HCT116 (cell line): ENCODE results near the gene YIF1B. TPM values are rescaled to one million over a fixed set of nuclear protein-coding genes. Genes with fewer than 3 reads are reported as not detected.

ENCODE experiments used
- ATAC-seq: fragments of 200-7000 bp; cut with Tn5 transposase; 2 replicates; pipeline ENCODE4 v1.9.1; 2020; ENCODE audit warnings: mild to moderate bottlenecking, moderate library complexity
- BruUV-seq: library from RNA; stranded (reverse); fragments of 400-500 nt; replicated peaks from 2 replicates; lab custom pipeline; 2021; lab: Mats Ljungman, UMichigan
- CTCF ChIA-PET: fragments of 300-600 bp; sonication (Branson Sonifier 250); formaldehyde crosslinking; loops from one replicate; lab custom pipeline; 2021; ENCODE audit warnings: antibody characterized with exemption; lab: Charles Lee
- POLR2A ChIA-PET: fragments of 300-600, 350-600 bp; sonication (Branson Sonifier 250); formaldehyde crosslinking; loops from one replicate; lab custom pipeline; 2021; ENCODE audit warnings: antibody characterized with exemption; lab: Charles Lee
- RAD21 ChIA-PET, 2 experiments: fragments of 300-600 bp; sonication (Branson Sonifier 250); formaldehyde crosslinking; loops; one replicate each; lab custom pipeline; 2023; ENCODE audit warnings: low total read pairs in 2 of 2; ENCODE audit not compliant: uncharacterized antibody in 2 of 2, unreplicated experiment in 2 of 2, low non-redundant PET in 1 of 2; lab: Charles Lee
- DNase-seq: peaks from one replicate; pipeline ENCODE4 v3.0.0-alpha.2; 2010; ENCODE audit warnings: low read depth, low spot score
- H2AFZ ChIP-seq: fragments of 200-600 bp; shearing (Covaris generic), sonication (generic); 2 replicates; pipeline ENCODE4 v1.6.1; 2017; ENCODE audit warnings: low read depth, mixed run types, mixed read lengths, antibody characterized with exemption, low read length; ENCODE audit not compliant: poor library complexity, severe bottlenecking
- H3K27ac ChIP-seq: 2 replicates; pipeline ENCODE4 v1.5.1; 2012; ENCODE audit warnings: low read depth, low read length
- H3K27me3 ChIP-seq: fragments of 200-600 bp; sonication (generic); 2 replicates; pipeline ENCODE4 v1.6.1; 2016; ENCODE audit warnings: mixed run types, low read length, mixed read lengths; ENCODE audit not compliant: insufficient read depth
- H3K36me3 ChIP-seq, 2 experiments: fragments of 200-500 bp in 1 of 2; fragments of 200-600 bp in 1 of 2; sonication (Bioruptor generic) in 1 of 2; sonication (generic) in 1 of 2; 2 replicates each; pipeline versions ENCODE4 v1.5.1 to v1.6.1; 2014 to 2016; ENCODE audit warnings: low read length in 2 of 2, inconsistent platforms in 1 of 2, mixed read lengths in 1 of 2, mixed run types in 1 of 2; ENCODE audit not compliant: insufficient read depth in 2 of 2, control insufficient read depth in 1 of 2
- H3K4me1 ChIP-seq, 2 experiments: fragments of 200-600 bp in 1 of 2; sonication (generic) in 1 of 2; 2 replicates each; pipeline versions ENCODE4 v1.5.1 to v1.6.1; 2012 to 2017; ENCODE audit warnings: low read length in 2 of 2, inconsistent platforms in 1 of 2, mild to moderate bottlenecking in 1 of 2, mixed read lengths in 1 of 2, mixed run types in 1 of 2, moderate library complexity in 1 of 2; ENCODE audit not compliant: insufficient read depth in 2 of 2, control insufficient read depth in 1 of 2
- H3K4me2 ChIP-seq: fragments of 200-600 bp; sonication (generic); 2 replicates; pipeline ENCODE4 v1.6.1; 2017; ENCODE audit warnings: mixed run types, low read length, mixed read lengths
- H3K4me3 ChIP-seq, 2 experiments: fragments of 200-600 bp in 1 of 2; sonication (generic) in 1 of 2; replicated peaks in 1 of 2; 2 replicates each; pipeline ENCODE4 v1.5.1; 2011 to 2016; ENCODE audit warnings: low read length in 2 of 2, control low read depth in 1 of 2, low read depth in 1 of 2, mild to moderate bottlenecking in 1 of 2, mixed read lengths in 1 of 2, mixed run types in 1 of 2
- H3K79me2 ChIP-seq: fragments of 200-600 bp; sonication (generic); 2 replicates; pipeline ENCODE4 v1.6.1; 2017; ENCODE audit warnings: mild to moderate bottlenecking, mixed run types, low read length, moderate library complexity, mixed read lengths; ENCODE audit not compliant: insufficient read depth
- H3K9ac ChIP-seq: fragments of 200-600 bp; sonication (generic); 2 replicates; pipeline ENCODE4 v1.6.1; 2016; ENCODE audit warnings: low read length, mixed read lengths
- H3K9me2 ChIP-seq: fragments of 200-600 bp; sonication (generic), shearing (Covaris generic); 2 replicates; pipeline ENCODE4 v1.6.1; 2017; ENCODE audit warnings: mixed run types, mild to moderate bottlenecking, moderate library complexity; ENCODE audit not compliant: insufficient read depth
- H3K9me3 ChIP-seq, 2 experiments: fragments of 200-500 bp in 1 of 2; fragments of 200-600 bp in 1 of 2; sonication (Bioruptor generic) in 1 of 2; sonication (generic) in 1 of 2; 2 replicates each; pipeline ENCODE4 v1.6.1; 2014 to 2017; ENCODE audit warnings: low read length in 2 of 2, mixed read lengths in 2 of 2, inconsistent platforms in 1 of 2, low read depth in 1 of 2, mild to moderate bottlenecking in 1 of 2, mixed run types in 1 of 2, moderate library complexity in 1 of 2; ENCODE audit not compliant: control insufficient read depth in 1 of 2, insufficient read depth in 1 of 2
- H4K20me1 ChIP-seq: fragments of 200-600 bp; sonication (generic), shearing (Covaris generic); 2 replicates; pipeline ENCODE4 v1.6.1; 2017; ENCODE audit warnings: mixed run types, mild to moderate bottlenecking, moderate library complexity; ENCODE audit not compliant: insufficient read depth
- CBX3 ChIP-seq: IDR thresholded peaks from 2 replicates; pipeline ENCODE4 v1.6.1; 2012; ENCODE audit warnings: low read depth
- CEBPB ChIP-seq: IDR thresholded peaks from 2 replicates; pipeline ENCODE4 v1.6.1; 2012; ENCODE audit warnings: low read depth
- EGR1 ChIP-seq: IDR thresholded peaks from 2 replicates; pipeline ENCODE4 v1.6.1; 2012; ENCODE audit warnings: low read depth
- ELF1 ChIP-seq: IDR thresholded peaks from 2 replicates; pipeline ENCODE4 v1.6.1; 2012; ENCODE audit warnings: low read depth, borderline replicate concordance
- EZH2 ChIP-seq: fragments of 200-600 bp; sonication (generic); IDR thresholded peaks from 2 replicates; pipeline ENCODE4 v1.6.1; 2017; ENCODE audit warnings: antibody characterized with exemption, mixed run types
- EZH2phosphoT487 ChIP-seq: fragments of 200-600 bp; IDR thresholded peaks from 2 replicates; pipeline ENCODE4 v1.6.1; 2018; ENCODE audit warnings: antibody characterized with exemption, borderline replicate concordance
- FOSL1 ChIP-seq: IDR thresholded peaks from 2 replicates; pipeline ENCODE4 v1.6.1; 2012; ENCODE audit warnings: low read depth
- JUND ChIP-seq: IDR thresholded peaks from 2 replicates; pipeline ENCODE4 v1.6.1; 2012
- POLR2A ChIP-seq: IDR thresholded peaks from 2 replicates; pipeline ENCODE4 v1.7.0; 2011; ENCODE audit warnings: borderline replicate concordance; ENCODE audit not compliant: insufficient read depth, insufficient read length; ENCODE audit errors: extremely low read depth
- POLR2AphosphoS5 ChIP-seq: IDR thresholded peaks from 2 replicates; pipeline ENCODE4 v1.6.1; 2011; ENCODE audit warnings: mild to moderate bottlenecking, low read depth, low read length, moderate library complexity
- SIN3A ChIP-seq: IDR thresholded peaks from 2 replicates; pipeline ENCODE4 v1.6.1; 2012; ENCODE audit warnings: low read depth
- SP1 ChIP-seq: IDR thresholded peaks from 2 replicates; pipeline ENCODE4 v1.6.1; 2012; ENCODE audit warnings: low read depth
- TCF7L2 ChIP-seq: IDR thresholded peaks from 2 replicates; pipeline ENCODE4 v1.7.0; 2011; ENCODE audit warnings: borderline replicate concordance, inconsistent platforms; ENCODE audit not compliant: insufficient read depth, insufficient read length; ENCODE audit errors: extremely low read depth
- YY1 ChIP-seq: IDR thresholded peaks from 2 replicates; pipeline ENCODE4 v1.6.1; 2011; ENCODE audit warnings: low read length, low read depth, moderate library complexity, mild to moderate bottlenecking; ENCODE audit not compliant: insufficient replicate concordance; ENCODE audit errors: extremely low read depth
- ZFX ChIP-seq: fragments of 450-650 bp; IDR thresholded peaks from 2 replicates; pipeline ENCODE4 v1.6.1; 2017
- intact Hi-C: fragments of 100-400 bp; cut with micrococcal nuclease; formaldehyde crosslinking; loops from 2 replicates; pipeline ENCODE4 v1.10.0; 2022
- total RNA-seq: library from RNA; stranded (reverse); gene quantifications from one replicate; pipeline ENCODE4 v1.2.1, GENCODE V29; 2021; ENCODE audit not compliant: unreplicated experiment
- TF ChIP-seq, protein P1 (sequence below): IDR thresholded peaks from 2 replicates; pipeline ENCODE4 v1.6.1; 2011; ENCODE audit warnings: mild to moderate bottlenecking, low read length, moderate library complexity; ENCODE audit not compliant: insufficient replicate concordance; ENCODE audit errors: extremely low read depth
- TF ChIP-seq, protein P2 (sequence below), 3 experiments: fragments of 200-600 bp in 1 of 3; sonication (generic) in 1 of 3; IDR thresholded peaks in 2 of 3; conservative IDR thresholded peaks in 1 of 3; 2 replicates each; pipeline ENCODE4 v1.5.1; 2012 to 2017; ENCODE audit warnings: low read depth in 2 of 3, low read length in 2 of 3, antibody characterized with exemption in 1 of 3, borderline replicate concordance in 1 of 3, control low read depth in 1 of 3, mild to moderate bottlenecking in 1 of 3, mixed read lengths in 1 of 3, mixed run types in 1 of 3, moderate library complexity in 1 of 3; ENCODE audit not compliant: insufficient read depth in 1 of 3
- TF ChIP-seq, protein P3 (sequence below): IDR thresholded peaks from 2 replicates; pipeline ENCODE4 v1.6.1; 2012; ENCODE audit warnings: low read depth
- TF ChIP-seq, protein P4 (sequence below): IDR thresholded peaks from 2 replicates; pipeline ENCODE4 v1.6.1; 2012
- TF ChIP-seq, protein P5 (sequence below): IDR thresholded peaks from 2 replicates; pipeline ENCODE4 v1.6.1; 2012

The YIF1B gene
- total RNA-seq, 1 experiment from 2014 or later: 67.5 TPM

DNA sequence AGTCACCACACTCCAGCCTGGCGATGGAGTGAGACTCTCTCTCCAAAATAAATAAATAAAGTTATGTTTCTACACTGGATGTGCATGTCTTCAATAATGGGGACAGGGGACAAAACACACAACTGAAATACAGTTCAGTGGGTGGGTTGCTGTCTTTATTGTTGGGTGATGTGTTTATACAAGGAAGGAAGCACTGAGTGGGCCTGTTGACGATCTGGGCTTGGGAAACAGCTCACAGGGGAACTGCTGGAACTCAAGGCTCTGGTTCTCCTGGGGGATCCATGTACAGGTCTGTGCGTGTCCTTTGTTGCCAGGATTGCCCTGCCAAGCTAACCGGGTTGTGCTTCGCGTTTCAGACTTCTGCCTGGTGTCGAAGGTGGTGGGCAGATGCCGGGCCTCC is 32.5 kb downstream of the YIF1B start:
- Histone ChIP-seq H3K27me3 (no peaks in the 10 kb centered on the region), H3K4me2 (no peak overlapping the region), H3K36me3 (peaks cover 34 to 47% of the 10 kb centered on the region in 2 experiments; a peak in 3 of 4 replicates), H3K4me1 (peaks cover 0 to 11% of the 10 kb centered on the region in 2 experiments; a peak in 1 of 4 replicates), H3K4me3 (no peak overlapping the region), H3K79me2 (peaks cover 74% of the 10 kb centered on the region), H3K9me2 (no peaks in the 10 kb centered on the region), H2AFZ (no peak overlapping the region), H3K27ac (no peak overlapping the region), H3K9me3 (no peaks in the 10 kb centered on the region), H4K20me1 (peaks cover 4% of the 10 kb centered on the region; the same call in 1 of the 2 replicates), H3K9ac (no peak overlapping the region)
- RAD21 ChIA-PET: interaction anchor here in 1 of 2 experiments (0.6 kb wide), 1 partner anchor 28 kb away, joined by 4 read pairs; no protein-coding TSS in a partner anchor
- ATAC-seq: no peak
- DNase-seq: no peak
- POLR2A ChIA-PET: no interaction called here
- CTCF ChIA-PET: no interaction called here
- no TSS peak for BruUV-seq
- intact Hi-C loops: no loop called here
- no peak for TF ChIP-seq ZFX
- no peak for TF ChIP-seq TCF7L2
- TF ChIP-seq, protein P1, sequence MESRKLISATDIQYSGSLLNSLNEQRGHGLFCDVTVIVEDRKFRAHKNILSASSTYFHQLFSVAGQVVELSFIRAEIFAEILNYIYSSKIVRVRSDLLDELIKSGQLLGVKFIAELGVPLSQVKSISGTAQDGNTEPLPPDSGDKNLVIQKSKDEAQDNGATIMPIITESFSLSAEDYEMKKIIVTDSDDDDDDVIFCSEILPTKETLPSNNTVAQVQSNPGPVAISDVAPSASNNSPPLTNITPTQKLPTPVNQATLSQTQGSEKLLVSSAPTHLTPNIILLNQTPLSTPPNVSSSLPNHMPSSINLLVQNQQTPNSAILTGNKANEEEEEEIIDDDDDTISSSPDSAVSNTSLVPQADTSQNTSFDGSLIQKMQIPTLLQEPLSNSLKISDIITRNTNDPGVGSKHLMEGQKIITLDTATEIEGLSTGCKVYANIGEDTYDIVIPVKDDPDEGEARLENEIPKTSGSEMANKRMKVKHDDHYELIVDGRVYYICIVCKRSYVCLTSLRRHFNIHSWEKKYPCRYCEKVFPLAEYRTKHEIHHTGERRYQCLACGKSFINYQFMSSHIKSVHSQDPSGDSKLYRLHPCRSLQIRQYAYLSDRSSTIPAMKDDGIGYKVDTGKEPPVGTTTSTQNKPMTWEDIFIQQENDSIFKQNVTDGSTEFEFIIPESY: no peak
- no peak for TF ChIP-seq EGR1
- TF ChIP-seq CBX3: no peak
- TF ChIP-seq, protein P2, sequence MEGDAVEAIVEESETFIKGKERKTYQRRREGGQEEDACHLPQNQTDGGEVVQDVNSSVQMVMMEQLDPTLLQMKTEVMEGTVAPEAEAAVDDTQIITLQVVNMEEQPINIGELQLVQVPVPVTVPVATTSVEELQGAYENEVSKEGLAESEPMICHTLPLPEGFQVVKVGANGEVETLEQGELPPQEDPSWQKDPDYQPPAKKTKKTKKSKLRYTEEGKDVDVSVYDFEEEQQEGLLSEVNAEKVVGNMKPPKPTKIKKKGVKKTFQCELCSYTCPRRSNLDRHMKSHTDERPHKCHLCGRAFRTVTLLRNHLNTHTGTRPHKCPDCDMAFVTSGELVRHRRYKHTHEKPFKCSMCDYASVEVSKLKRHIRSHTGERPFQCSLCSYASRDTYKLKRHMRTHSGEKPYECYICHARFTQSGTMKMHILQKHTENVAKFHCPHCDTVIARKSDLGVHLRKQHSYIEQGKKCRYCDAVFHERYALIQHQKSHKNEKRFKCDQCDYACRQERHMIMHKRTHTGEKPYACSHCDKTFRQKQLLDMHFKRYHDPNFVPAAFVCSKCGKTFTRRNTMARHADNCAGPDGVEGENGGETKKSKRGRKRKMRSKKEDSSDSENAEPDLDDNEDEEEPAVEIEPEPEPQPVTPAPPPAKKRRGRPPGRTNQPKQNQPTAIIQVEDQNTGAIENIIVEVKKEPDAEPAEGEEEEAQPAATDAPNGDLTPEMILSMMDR (IDR thresholded peaks at IDR 0.05 in 2 of 3, conservative IDR thresholded peaks at IDR 0.05 in 1 of 3; ENCODE audit: borderline replicate concordance in 1 of 3, insufficient read depth in 1 of 3, low read depth in 2 of 3, low read length in 2 of 3): no peak
- TF ChIP-seq SIN3A: no peak
- TF ChIP-seq, protein P3, sequence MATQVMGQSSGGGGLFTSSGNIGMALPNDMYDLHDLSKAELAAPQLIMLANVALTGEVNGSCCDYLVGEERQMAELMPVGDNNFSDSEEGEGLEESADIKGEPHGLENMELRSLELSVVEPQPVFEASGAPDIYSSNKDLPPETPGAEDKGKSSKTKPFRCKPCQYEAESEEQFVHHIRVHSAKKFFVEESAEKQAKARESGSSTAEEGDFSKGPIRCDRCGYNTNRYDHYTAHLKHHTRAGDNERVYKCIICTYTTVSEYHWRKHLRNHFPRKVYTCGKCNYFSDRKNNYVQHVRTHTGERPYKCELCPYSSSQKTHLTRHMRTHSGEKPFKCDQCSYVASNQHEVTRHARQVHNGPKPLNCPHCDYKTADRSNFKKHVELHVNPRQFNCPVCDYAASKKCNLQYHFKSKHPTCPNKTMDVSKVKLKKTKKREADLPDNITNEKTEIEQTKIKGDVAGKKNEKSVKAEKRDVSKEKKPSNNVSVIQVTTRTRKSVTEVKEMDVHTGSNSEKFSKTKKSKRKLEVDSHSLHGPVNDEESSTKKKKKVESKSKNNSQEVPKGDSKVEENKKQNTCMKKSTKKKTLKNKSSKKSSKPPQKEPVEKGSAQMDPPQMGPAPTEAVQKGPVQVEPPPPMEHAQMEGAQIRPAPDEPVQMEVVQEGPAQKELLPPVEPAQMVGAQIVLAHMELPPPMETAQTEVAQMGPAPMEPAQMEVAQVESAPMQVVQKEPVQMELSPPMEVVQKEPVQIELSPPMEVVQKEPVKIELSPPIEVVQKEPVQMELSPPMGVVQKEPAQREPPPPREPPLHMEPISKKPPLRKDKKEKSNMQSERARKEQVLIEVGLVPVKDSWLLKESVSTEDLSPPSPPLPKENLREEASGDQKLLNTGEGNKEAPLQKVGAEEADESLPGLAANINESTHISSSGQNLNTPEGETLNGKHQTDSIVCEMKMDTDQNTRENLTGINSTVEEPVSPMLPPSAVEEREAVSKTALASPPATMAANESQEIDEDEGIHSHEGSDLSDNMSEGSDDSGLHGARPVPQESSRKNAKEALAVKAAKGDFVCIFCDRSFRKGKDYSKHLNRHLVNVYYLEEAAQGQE: no peak
- TF ChIP-seq, protein P4, sequence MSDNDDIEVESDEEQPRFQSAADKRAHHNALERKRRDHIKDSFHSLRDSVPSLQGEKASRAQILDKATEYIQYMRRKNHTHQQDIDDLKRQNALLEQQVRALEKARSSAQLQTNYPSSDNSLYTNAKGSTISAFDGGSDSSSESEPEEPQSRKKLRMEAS: no peak
- no peak for TF ChIP-seq SP1
- TF ChIP-seq JUND: no peak
- no peak for TF ChIP-seq YY1
- TF ChIP-seq POLR2A: no peak
- TF ChIP-seq FOSL1: no peak
- TF ChIP-seq, protein P5, sequence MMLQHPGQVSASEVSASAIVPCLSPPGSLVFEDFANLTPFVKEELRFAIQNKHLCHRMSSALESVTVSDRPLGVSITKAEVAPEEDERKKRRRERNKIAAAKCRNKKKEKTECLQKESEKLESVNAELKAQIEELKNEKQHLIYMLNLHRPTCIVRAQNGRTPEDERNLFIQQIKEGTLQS: no peak
- no peak for TF ChIP-seq EZH2phosphoT487
- TF ChIP-seq POLR2AphosphoS5: no peak
- no peak for TF ChIP-seq ELF1
- no peak for TF ChIP-seq CEBPB
- no peak for TF ChIP-seq EZH2
- TF ChIP-seq, all 23 proteins: peak for 0
